Prostate gland (tissue), 2 donors: Measurements from ENCODE around the gene CACNA1A.
"Not testable (repeated sequence)": the region's sequence is repeated elsewhere in the genome, so short reads cannot be mapped to it uniquely, and the experiment has no call there.

Experiments
- POLR2A ChIP-seq: fragments of 450-650 bp; IDR thresholded peaks from one replicate; pipeline ENCODE4 v1.6.1; 2016; ENCODE audit warnings: antibody characterized with exemption, mild to moderate bottlenecking
- POLR2AphosphoS5 ChIP-seq: sonication (generic); formaldehyde crosslinking; IDR thresholded peaks from one replicate; pipeline ENCODE4 v1.6.1; 2017; ENCODE audit warnings: antibody characterized with exemption
- TF ChIP-seq, protein P1 (sequence below), 4 experiments: fragments of 200-600 bp in 2 of 4; fragments of 450-650 bp in 2 of 4; sonication (generic) in 2 of 4; IDR thresholded peaks; 1 replicate in 3 of 4; 2 replicates in 1 of 4; pipeline ENCODE4 v1.5.1; 2016 to 2019; ENCODE audit warnings: antibody characterized with exemption in 4 of 4, mild to moderate bottlenecking in 2 of 4, moderate library complexity in 2 of 4

- not testable (repeated sequence) for TF ChIP-seq POLR2A, POLR2AphosphoS5
- TF ChIP-seq, protein P1, sequence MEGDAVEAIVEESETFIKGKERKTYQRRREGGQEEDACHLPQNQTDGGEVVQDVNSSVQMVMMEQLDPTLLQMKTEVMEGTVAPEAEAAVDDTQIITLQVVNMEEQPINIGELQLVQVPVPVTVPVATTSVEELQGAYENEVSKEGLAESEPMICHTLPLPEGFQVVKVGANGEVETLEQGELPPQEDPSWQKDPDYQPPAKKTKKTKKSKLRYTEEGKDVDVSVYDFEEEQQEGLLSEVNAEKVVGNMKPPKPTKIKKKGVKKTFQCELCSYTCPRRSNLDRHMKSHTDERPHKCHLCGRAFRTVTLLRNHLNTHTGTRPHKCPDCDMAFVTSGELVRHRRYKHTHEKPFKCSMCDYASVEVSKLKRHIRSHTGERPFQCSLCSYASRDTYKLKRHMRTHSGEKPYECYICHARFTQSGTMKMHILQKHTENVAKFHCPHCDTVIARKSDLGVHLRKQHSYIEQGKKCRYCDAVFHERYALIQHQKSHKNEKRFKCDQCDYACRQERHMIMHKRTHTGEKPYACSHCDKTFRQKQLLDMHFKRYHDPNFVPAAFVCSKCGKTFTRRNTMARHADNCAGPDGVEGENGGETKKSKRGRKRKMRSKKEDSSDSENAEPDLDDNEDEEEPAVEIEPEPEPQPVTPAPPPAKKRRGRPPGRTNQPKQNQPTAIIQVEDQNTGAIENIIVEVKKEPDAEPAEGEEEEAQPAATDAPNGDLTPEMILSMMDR (IDR thresholded peaks at IDR 0.05): not testable (repeated sequence)
Observed at GRCh38 chr19:13184926-13185325, 321.4 kb downstream of the CACNA1A start.
